Subcutaneous adipose tissue (tissue), 4 donors: Measurements from ENCODE around the gene MYMK. TPM values are rescaled to one million over a fixed set of nuclear protein-coding genes. Genes with fewer than 3 reads are reported as not detected.

Experiments
- total RNA-seq, 4 donors: library from RNA; depleted of rRNA; stranded (reverse); fragments of >200 nt; gene quantifications; one replicate each; pipeline ENCODE4 v1.1.0, GENCODE V29; 2016
- TF ChIP-seq, protein P1 (sequence below): fragments of 450-650 bp; IDR thresholded peaks from one replicate; pipeline ENCODE4 v1.5.1; 2016; ENCODE audit warnings: low read depth, mild to moderate bottlenecking, control low read depth, antibody characterized with exemption, moderate library complexity

Gene MYMK
- total RNA-seq, 4 donors from 2014 or later, result not detected

DNA sequence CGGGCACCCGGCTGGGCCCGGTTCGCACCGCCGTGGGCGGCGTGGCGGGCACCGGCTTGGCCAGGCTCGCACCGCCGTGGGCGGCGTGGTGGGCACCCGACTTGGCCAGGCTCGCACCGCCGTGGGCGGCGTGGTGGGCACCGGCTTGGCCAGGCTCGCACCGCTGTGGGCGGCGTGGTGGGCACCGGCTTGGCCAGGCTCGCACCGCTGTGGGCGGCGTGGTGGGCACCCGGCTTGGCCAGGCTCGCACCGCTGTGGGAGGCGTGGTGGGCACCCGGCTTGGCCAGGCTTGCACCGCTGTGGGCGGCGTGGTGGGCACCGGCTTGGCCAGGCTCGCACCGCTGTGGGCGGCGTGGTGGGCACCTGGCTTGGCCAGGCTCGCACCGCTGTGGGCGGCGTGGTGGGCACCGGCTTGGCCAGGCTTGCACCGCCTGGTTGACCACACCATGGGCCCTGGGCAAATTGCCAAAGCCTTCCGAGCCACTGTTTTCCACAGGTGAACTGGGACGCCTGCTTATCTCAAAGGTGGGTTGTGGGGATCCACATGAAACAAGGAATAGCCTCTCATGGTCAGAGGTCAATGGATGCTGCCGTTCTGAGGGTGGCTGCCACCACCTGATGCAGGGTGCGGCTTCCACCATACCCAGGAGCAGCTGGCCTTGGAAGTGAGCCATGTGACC is 38.0 kb upstream of the MYMK start:
- TF ChIP-seq, protein P1, sequence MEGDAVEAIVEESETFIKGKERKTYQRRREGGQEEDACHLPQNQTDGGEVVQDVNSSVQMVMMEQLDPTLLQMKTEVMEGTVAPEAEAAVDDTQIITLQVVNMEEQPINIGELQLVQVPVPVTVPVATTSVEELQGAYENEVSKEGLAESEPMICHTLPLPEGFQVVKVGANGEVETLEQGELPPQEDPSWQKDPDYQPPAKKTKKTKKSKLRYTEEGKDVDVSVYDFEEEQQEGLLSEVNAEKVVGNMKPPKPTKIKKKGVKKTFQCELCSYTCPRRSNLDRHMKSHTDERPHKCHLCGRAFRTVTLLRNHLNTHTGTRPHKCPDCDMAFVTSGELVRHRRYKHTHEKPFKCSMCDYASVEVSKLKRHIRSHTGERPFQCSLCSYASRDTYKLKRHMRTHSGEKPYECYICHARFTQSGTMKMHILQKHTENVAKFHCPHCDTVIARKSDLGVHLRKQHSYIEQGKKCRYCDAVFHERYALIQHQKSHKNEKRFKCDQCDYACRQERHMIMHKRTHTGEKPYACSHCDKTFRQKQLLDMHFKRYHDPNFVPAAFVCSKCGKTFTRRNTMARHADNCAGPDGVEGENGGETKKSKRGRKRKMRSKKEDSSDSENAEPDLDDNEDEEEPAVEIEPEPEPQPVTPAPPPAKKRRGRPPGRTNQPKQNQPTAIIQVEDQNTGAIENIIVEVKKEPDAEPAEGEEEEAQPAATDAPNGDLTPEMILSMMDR, result no peak

DNA sequence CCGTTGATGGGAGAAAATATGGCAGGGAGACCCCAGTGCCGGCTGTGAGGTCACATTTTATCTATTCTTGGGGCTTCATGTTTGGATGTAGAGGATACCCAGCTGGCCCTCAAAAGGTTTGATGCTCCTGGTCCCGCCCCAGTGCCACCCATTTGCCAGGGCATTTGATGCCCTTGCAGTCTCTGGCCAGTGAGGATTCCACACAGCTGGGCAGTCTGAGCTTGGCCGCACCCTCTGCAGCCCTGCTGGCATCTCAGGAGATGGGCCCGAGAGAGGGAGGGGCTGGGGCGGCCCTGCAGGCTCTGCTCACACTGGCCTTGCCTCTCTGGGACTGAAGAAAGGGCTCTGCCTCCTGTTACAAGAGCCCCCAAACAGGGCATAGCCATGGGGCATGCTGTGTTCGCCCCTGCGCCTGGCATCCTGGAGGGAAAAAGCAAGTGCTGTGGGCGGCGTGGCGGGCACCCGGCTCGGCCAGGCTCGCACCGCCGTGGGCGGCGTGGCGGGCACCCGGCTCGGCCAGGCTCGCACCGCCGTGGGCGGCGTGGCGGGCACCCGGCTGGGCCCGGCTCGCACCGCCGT is 37.3 kb upstream of the MYMK start:
- TF ChIP-seq, protein P1, result no peak

DNA sequence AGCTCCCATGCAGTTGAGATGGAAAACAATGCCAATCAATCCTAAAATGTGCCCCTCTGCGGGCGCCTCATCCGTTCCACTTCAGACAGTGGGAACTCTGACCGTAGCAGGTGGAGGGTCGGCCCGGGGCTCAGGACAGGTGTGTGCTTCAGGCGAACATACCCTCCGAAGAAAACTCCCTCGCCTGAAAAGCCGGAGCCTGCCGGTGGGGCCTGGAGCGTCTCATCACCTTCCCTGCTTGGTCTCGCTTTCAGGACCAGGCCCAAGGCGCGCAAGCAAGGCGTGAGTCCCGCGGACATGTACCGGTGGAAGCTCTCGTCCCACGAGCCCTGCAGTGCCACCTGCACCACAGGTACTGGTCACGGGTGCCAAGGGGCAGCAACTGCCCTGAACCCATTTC is 36.2 kb upstream of the MYMK start:
- TF ChIP-seq, protein P1, result no peak

DNA sequence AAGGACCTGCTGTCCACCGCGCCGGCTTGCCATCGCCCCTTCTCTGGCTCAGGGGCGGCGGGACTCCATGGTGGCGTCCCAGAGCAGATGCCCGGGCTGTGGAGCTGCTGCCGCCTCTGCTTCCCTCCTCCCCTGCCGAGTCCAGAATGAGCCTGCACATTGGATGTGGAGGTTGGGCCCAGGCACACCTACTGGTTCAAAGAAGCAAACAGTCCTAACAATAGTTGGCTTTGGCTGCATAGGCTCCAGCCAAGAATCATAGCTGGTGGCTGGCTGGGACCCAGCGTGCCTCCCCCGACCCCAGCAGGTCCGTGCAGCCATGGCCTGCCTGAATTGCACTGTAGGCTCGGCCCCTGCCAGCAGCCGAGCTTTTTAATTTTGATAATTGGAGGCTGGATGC is 35.6 kb upstream of the MYMK start:
- TF ChIP-seq, protein P1, result no peak

DNA sequence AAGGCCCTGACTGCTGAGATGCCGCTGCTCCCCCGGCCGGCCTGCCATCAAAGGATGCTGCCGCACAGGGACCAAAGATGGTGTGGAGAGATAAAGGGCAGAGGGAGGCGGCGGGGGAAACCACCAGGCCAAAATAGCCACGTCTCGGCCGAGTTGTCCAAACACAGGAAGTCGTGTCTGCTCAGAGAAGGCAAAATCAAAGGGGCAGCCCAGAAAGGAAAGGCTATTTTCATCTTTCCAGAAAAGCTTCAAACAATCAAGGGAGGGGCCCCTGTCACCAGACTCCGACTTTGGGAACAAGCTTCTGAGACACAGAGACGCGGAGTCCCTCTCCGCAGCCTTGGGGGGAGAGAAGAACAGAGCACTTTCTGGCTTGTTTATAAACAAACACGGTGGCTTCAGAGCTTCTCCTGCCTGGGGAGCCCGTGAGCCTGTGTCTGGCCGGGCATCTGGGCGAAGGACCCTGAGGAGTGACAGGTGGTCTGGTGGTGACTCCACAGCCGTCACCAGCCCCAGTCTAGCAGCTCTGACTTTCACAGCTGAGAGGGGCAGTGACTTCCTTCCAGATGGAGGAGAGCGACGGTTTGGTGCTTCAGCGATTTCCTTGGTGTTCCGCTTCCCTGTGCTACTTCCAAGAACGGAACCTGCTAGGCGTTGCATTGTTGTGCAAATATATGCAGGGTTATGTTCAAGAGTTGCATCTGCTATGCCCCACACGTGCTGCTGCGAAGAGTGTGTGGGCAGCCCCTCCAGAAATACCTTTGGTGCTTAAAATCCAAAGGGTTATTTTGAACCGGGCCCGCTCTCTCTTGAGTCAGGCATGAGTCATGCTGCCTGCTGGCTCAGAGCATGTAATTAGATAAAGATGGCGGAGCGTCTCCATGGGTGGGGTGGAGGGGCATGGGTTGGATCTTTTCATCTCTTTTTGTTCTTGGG is 33.7 kb upstream of the MYMK start:
- TF ChIP-seq, protein P1, result no peak

DNA sequence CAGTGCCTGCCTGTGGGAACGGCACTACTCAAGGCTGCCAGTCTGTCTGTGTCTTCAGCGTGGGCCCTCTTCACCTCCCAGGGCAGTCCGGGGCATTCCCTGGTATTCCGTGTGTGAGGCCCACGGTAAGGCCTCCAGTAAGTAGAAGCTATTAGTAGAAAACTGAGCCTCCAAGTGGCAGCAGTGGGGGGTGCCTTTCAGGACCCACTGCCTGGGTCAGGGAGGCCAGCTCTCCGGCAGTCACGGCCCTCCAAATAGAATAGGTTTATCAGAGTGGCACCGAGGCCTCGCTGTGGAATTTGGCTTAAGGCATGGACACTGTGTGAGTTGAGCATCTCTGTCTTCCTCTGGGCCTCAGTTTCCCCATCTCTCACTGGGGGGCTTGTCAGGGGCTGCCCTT is 32.8 kb upstream of the MYMK start:
- TF ChIP-seq, protein P1, result no peak

DNA sequence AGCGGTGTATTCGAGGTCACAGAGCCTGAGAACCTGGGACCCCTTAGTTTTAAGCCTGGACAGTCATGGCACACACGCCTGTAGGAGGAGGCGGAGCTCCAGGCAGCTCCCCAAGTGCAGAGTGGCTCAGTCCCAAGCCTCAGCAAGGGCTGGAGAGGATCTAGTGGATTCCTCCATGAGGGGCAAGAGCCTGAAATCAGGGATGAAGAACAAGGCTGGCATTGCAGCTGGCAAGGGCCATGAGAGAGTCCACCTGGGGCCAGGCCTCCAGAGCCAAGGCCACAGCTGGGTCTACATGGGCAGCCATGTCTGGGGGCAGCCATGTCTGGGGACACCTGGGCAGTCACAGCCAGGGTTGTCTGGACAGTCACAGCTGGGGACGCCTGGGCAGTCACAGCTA is 31.6 kb upstream of the MYMK start:
- TF ChIP-seq, protein P1, result no peak
